ENCODE data around the gene PHF19.

Gene PHF19

DNA sequence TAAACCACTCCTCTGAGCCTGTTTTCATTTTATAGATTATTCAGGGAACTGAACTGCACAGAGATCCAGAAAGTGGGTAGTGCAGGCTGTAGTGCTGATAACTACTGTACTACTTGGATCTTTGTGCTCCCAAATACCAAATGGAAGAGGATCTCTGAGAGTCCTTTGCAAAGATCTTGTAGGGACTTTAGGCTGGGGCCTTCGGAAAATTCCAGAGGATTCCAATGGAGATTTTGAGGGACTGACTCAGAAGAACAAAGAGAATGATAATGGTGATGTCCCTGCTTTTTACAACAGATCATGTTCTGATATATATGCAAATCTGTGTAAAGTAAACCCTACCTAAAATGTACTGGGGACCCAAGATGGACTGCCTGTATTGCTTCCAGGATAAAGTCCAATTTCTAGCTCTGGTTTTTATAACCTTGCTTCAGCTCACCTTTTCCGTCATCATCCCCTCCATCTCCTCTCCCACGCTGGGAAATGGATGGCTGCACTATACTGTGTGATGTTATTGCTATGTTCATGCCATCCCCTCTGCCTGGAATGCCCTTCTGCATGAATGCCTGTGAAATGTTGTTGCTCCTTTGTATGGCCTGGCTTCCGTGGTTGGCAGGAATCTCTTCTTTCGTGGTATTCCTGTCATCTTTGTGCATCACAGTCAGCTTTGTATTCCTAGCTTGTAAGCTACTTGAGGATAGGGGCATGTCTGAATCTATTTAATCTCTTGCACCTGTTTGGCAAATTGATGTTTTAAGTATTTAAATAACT is 24.6 kb downstream of the PHF19 start:
- no peak for DNase-seq

DNA sequence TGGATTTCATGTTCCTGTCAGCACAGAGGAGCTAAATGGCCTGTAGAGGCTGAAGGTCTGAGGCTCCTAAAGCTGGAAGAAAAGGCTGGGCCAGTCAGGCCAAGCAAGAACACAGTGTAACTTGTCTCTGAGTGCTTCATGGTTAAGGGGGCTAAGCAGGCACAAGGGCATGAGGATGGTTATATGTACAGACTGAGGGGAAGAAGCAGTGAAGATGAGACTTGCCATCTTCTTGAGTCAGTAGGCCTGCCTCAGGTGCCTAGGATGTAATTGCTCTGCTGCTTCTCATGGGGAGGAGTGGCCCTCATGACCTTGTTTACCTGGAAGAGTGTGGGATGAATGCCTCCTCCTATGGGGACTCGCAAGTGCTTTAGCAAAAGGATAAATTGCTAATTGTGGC is 25.5 kb downstream of the PHF19 start:
- DNase-seq, result no peak

DNA sequence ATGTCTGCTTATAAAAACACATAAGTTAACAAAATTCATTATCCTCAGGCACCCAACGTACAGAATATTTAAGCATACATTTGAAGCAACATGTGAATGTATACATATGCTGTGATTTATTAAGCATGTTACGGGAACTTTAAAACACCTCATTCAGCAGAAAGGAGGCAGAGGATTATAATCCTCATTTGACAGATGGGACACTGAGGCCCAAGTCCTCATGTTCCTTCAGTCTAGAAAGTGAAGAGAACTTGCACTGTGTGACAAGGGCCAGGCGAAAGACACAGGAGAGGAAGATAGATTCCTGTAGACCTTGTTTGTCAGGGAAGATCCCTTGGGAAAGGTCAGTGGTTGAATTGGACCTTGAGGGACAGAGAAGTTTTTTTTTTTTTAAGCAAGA is 26.7 kb downstream of the PHF19 start:
- no peak for DNase-seq

DNA sequence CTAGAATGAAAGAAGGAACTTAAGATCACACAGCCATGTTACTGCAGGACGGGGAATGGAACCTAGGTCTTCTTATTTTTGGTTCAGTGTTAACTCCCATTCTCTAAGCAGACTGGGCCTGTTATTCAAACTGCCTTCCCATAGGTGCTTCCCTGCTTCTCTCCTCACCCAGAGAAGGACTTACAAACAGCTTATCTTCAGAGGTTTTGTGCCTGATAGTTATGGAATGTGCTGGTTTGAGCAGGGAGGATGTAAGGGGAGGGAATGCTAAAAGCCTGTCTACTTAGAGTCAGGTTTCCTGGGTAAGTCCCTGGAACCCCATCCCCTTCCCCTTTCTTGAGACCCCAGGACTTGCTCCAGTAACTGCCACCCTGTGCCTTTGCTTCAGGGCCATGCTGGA is 30.1 kb downstream of the PHF19 start:
- DNase-seq, result no peak

DNA sequence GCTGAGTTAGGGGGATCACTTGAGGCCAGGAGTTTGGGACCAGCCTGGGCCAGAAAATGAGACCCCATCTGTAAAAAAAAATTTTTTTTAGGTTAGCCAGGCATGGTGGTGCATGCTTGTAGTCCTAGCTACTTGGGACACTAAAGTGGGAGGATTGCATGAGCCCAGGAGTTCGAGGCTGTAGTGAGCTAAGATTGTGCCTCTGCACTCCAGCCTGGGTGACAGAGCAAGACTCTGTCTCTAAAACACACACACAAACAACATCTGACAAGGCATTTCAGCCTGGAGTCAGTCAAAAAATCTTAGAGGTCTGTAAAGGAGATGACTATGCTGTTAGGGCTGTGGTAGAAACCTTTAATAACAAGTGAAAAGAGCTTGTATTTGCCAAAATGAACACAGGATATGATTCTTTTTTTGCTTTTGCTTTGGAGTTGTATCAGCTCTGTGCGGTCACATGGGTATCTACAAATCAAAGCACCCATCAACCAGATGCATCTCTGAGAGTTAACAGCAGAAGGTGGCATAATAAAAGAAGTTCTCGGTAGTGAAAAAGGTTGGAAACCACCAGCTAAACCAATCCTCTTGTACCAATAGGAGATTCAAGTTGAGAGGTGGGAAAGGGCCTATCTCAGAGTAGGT is 30.6 kb downstream of the PHF19 start:
- DNase-seq, result no peak

DNA sequence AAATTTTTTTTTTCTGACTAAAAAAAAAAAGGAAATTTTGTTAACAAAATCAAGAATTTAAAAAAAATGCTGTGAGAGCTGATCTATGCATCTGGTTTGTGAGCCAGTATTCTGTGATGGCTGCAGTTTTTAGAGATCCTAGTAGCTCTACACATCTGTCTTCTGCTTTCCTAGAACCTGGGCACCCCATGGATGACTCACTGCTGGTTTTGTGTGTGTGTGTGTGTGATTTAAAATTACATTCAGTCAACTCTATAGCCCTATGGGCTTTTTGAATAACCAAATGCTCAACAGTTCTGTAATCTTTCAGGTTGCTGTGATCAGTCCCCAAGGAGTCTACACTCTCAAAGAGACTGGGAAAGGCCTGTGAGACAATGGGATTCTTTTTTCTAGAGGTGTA is 31.7 kb downstream of the PHF19 start:
- peak; percentile 70 for DNase-seq

DNA sequence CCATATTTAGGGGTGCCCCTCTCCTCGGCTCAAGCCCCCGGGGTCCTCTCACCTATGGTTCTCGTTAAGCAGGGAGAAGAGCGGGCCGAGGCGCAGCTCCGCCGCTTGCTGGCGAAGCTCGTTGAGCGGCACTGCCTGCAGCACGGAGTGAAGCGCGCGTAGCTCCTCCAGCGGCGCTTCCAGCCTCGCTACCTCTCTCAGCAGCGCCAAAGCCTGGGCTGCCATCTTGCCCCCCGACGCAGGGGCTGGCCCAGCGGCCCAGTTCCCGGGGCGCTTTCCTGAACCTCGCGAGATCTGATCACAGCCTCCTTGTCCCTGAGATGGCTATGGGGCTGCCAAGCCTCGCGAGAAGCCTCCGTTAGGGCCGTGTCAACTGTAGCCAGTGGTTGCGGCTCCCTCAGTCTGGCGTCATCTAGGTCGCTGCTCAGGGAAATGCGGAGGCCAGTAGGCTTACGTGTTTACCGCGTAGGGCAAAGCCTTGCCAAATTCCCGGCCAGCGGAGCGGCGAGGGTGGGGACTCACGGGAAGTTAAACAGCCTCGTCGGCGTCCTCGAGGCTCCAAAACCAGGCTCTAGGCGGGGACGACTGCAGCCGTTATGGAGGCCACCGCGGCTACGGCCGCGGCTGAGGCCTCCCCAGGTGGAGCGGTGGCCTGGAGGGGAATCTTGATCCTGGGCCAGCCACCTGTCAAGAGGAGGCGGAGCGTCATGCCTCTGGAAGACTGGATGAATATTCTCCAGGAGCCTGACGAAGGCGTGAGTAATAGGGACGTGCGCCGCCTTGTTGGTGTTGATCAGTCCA is 34.1 kb downstream of the PHF19 start, which contains the start of gene PSMD5:
Gene PSMD5, minus strand, starts transcription at position 238 of the 801 bp plus-strand sequence. Its CDS starts 13 bp downstream, at position 225.
- DNase-seq, result peak; percentile 98

DNA sequence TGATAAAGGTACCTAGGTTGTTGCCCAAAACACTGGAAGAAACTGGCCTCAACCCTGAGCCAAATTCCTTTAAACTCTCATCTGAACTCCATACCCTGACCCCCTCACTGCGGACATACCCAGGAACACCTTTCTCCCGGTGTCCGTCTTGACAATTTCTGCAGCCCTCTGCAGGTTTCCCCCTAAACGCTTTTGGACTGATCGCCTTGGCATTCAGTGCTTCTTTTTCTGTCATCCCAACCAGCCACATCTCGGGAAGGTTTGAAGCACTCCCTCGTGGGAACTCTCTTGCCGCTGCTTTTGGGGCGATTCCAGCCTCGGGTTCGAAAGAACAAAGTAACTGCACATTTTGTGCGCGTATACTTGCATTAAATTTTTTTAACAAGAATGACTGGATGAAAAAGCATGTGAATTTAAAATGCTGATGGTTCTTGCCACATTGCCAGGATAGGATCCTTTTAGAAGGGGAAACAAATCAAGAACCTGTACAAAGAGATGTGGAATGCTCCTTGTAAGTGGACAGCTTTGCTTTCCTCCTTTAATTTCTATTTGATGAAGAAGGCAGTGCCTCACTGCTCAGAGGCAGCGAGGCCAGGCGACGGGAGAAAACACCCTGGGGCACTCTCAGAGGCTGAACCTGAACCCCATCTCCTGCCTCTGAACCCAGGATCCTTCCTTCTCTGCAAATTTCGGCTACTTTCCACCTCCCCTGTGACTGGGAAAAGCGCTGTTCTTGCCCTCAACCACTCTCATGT is 34.9 kb downstream of the PHF19 start:
- DNase-seq, result no peak

DNA sequence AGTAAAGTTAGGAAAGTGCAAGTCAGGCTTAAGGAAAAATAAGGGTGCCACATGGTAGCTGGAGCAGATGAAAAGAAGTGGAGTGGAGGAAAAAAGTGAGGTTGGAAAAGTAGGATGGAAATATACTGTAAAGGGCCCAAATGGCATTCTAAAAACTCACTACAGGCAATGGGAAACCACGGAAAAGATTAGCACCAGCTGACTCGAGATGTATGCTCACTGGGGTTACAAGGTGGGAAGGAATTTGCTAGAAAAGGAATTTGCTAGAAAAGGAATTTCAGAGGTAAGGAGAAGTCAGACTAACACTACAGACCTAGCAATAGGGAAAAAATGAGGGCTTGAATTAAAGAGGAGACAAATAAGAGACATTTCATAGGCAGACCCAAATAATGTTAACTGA is 37.8 kb downstream of the PHF19 start:
- no peak for DNase-seq

DNA sequence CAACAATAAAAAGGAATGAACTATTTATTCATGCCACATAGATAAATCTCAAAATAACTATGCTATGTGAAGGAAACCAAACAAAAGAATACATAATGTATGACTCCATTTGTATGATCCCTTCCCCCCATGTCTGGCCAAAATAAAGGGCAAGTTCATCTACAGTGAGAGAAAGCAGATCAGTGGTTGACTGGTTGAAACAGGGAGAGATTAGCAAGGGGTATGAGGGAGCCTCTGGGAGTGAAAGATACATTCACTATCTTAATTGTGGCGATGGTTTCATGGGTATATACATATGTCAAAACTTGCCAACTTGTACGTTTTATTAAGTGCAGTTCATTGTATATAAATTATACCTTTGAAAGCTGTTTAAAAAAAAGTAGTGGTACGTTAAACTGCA is 39.1 kb downstream of the PHF19 start:
- DNase-seq, result no peak

DNA sequence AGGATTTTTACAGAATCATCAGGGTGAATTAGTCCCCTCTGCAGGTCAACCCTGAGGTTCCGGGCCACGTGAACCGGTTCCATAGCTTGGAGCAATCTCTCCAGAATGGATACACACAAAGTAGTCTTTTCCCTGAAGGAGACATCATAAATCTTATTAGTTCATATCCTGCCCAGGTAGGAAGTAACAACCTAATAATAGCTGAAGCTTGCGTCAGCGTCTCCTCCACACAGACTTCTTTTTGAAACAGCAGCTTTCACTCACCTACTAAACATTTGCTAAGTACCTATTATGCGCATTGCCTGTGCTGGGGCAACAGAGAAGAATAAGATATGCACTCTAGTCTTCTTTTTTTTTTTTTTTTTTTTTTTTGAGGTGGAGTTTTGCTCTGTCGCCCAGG is 43.7 kb downstream of the PHF19 start:
- DNase-seq, result no peak

DNA sequence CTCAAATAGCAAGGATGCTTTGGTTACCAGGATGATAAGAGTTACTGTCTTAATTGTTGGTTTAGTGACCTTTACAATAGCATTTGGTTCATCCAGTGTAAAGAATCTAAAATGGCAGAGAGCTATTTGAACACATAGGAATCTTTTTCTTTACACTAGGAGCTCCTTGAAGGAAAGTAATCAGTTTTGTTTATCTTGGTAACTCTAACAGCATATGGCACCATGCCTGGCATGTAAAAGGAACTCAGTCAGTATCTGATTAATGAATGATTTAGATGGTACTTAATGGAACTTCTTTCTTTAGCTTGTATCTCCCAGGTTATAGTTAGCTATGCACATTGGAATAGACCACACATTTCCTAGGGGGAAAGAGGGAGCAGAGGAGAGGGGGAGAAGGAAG is 44.2 kb downstream of the PHF19 start:
- DNase-seq, result no peak

DNA sequence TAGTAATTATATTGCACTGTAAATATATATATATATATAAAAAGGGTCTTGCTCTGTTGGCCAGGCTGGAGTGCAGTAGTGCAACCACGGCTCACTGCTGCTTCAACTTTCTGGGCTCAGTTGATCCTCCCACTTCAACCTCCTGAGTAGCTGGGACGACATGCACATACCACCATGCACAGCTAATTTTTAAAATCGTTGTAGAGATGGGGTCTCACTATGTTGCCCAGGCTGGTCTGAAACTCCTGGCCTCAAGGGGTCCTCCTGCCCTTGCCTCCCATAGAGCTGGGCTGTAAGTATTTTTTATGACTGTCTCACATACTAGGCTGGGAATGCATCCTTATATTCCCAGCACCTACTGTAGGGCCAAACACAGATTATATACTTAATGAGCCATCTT is 46.1 kb downstream of the PHF19 start:
- no peak for DNase-seq

DNA sequence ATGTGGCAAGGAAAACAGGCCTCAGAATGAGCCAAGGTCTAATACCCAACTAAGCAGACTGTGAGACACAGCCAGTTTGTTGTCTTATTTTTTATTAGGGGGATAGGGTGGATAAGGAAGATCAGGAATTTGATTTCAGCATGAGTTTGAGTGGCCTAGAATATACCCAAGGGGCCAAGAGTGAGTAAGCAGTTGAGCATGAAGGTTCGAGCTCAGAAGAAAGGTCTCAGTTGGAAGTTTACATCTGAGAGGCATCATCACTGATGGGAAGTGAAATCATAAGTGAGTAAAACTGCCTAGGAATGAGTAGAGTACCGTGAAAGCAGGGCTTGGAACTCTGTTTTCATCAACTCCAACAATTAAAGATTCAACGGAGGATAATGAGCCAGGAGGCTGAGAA is 46.8 kb downstream of the PHF19 start:
- DNase-seq, result no peak

DNA sequence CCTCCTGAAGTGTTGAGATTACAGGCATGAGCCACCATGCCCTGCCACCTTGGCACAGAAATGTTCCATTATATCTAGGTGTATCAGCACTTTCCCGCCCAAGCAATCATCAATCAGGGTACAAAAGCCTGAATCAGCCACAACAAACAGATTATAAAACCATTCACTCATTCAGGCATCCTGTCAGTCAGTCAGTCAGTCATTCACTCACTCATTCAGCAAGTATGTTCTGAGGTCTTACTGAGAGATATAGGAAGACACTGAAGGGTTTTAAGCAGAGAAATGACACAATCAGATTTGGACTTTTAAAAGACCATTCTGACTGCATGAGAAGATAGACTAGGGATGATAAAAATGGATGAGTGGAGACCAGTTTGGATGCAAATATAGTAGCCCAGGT is 47.3 kb downstream of the PHF19 start:
- no peak for DNase-seq

DNA sequence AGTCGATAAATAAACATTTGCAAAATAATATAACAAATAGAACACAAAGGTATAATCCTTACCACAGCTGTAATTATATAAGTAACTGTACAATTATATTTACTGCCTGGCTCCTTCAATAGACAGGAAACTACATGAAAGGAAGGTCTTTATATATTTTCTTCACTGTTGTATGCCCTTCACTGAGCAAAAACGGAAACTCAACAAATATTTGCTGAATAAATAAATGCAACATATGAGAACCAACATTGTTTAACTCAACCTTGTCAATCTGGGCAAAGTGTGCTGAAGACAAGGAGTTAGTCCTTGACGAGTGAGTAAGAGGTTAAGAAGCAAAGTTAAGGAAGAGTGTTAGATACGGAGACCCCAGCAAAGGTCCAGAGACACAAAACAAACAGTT is 56.9 kb downstream of the PHF19 start:
- DNase-seq, result no peak

DNA sequence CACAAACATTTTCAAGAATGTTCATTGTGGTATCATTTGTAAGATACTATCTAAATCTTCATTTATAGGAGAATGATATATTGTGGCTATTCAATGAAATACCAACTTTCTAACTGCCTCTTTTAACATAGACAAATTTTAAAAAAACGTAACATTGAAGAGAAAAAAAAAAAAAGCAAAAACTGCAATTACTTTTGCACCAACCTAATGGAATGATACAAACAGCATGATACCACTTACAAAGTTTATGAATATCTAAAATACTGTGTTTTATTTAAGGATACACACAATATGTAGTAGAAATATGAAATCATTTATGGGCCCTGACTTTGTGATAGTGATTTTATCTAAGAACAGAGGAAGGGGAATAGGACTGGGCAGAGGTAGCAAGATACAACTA is 58.4 kb downstream of the PHF19 start:
- no peak for DNase-seq

DNA sequence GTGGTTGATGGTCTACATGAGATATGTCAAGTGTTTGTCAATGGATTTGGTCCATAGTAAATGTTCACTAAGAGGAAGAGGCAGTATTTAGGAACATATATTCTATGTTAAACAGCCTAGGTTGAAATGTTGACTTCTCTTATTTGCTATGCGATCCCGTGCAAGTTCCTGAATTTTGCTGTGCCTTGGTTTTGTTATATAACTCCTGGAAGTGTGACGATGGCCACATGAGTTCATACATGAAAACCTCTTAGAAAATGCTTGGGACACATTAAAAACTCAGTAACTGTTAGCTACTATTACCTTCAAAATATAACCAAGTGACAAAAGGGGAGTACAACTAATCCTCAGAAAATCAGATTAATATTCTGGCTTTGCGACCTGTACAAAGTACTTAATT is 61.9 kb downstream of the PHF19 start:
- DNase-seq, result no peak

DNA sequence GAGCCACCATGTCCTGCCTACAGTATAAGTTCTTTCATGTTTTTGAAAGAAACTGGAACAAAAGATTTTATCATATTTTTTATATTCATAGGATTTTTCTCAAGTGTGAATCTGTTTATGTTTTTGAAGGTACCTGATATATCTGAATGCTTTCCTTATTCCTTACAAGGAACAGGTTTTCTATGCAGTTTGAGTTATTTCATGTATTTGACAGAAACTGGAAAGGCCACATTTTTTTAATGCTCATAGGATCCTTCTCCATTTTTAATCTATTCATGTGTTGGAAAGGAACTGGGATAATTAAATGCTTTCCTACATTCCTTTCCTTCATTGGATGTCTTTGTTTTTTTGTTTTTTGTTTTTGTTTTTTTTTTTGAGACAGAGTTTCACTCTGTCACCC is 68.1 kb downstream of the PHF19 start:
- DNase-seq, result no peak

DNA sequence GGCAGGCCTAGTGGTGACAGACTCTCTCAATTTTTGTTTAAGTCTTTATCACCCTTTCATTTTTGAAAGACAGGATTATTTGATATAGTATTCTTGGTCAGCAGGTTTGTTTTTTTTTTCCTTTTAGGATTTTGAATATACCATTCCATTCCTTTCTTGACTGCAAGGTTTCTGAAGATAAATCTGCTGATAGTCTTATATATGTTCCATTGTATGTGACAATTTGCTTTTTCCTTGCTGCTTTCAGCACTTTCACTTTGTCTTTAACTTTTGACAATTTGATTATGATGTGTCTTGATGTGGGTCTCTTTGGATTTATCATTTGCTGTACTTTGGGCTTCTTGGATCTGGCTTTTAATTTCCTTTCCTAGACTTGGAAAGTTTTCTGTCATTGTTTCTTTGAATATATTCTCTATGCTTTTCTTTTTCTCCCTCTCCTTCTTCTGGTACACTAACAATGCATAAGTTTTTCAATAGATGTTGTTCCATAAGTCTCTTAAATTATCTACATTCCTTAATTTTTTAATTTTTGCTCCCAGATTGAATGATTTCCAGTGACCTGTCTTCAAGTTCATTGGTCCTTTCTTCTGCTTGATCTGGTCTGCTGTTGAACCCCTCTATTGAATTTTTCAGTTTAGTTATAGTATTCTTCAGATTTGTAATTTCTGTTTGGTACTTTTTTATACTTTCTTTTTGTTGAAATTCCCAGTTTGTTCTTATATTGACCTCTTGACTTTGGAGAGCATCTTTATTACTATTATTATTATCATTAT is 69.2 kb downstream of the PHF19 start:
- DNase-seq, result no peak

Measured in stimulated activated CD4-positive, alpha-beta T cell treated with anti-CD3 and anti-CD28 coated beads, Interleukin-15, amount 100 ng/mL, for 24 hours (primary cell).